T-helper 17 cell (primary cell): Measurements from ENCODE around the gene SLC29A2. TPM values are rescaled to one million over a fixed set of nuclear protein-coding genes. Genes with fewer than 3 reads are reported as not detected.

Source experiments
- ATAC-seq: fragments of 150-1000 bp; cut with Tn5 transposase; 2 replicates; pipeline ENCODE4 v1.10.0; 2021; ENCODE audit warnings: mild to moderate bottlenecking, moderate library complexity
- DNase-seq, 3 donors: peaks; one replicate each; pipeline versions ENCODE4 v3.0.0 to v3.0.0-alpha.2; 2020 to 2021
- H3K9me3 ChIP-seq: one replicate; pipeline ENCODE4 v1.7.0; 2013; ENCODE audit warnings: low read length, mild to moderate bottlenecking; ENCODE audit not compliant: control insufficient read depth, poor library complexity, severe bottlenecking
- H3K27ac Mint-ChIP-seq: one replicate; pipeline ENCODE4 v1.8.0; 2022; ENCODE audit warnings: mild to moderate bottlenecking, moderate library complexity, mixed read lengths
- H3K27me3 Mint-ChIP-seq: one replicate; pipeline ENCODE4 v1.8.0; 2022; ENCODE audit warnings: mixed read lengths
- H3K36me3 Mint-ChIP-seq: one replicate; pipeline ENCODE4 v1.8.0; 2022; ENCODE audit warnings: low read depth, mixed read lengths
- H3K4me1 Mint-ChIP-seq: one replicate; pipeline ENCODE4 v1.8.0; 2022; ENCODE audit warnings: mild to moderate bottlenecking, mixed read lengths
- H3K4me3 Mint-ChIP-seq: one replicate; pipeline ENCODE4 v1.8.0; 2022; ENCODE audit warnings: mild to moderate bottlenecking, moderate library complexity, mixed read lengths
- total RNA-seq, 4 donors: library from RNA in 2 of 4; stranded (reverse) in 2 of 4; gene quantifications; one replicate each; pipeline ENCODE4 v1.2.3 and lab custom pipeline; 2022 to 2026

Gene SLC29A2
- total RNA-seq, 2 donors from 2014 or later, result 5.4 TPM

DNA sequence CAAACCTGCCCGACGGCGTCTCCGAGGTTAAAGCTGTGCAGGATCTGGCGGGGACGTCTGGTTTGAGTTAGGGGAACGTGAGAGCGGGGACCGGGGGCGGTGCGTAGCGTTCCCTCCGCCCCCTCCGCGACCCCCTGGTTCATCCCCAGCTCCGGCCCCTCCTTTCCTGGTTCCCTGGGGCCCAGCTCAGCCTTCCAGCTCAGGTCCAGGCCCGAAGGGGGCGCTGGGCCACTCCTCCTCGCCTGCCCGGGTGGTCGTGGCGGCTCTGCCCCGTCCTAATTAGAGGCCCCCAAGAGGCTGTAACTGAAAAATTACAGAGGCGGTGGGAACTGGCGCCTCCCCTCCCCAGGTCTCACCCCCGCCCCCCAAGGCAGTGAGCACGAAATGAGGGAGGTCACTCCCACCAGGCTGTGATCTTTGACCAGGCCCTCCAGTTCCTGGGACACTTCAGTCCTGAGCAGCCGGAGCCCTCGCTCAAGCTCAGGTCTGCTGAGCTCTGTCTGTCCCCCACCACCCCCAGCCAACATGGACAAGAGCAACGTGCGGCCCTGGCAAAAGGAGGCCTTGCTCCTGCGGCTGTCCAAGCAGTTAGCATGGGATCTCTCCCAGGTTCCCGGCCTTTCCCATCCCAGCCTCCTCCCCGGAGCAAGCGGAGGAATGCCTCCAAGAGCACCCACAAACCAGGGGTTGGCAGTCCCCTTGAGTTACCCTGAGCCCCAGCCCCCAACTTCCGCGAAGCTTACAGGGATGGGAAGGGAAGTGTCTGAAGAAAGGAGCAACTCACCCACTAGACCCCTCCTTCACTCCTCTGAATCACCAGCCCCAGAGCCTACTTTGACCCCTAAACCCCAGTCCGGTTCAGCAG is 58.0 kb downstream of the SLC29A2 start:
- DNase-seq, result no peak
- H3K9me3 ChIP-seq, result no peaks in the 10 kb centered on the region
- Mint-ChIP-seq H3K4me3 (peak overlapping the region; percentile 95), H3K27ac (peak overlapping the region; percentile 88), H3K4me1 (peaks cover 18% of the 10 kb centered on the region), H3K36me3 (no peaks in the 10 kb centered on the region), H3K27me3 (no peaks in the 10 kb centered on the region)
- ATAC-seq, result no peak

DNA sequence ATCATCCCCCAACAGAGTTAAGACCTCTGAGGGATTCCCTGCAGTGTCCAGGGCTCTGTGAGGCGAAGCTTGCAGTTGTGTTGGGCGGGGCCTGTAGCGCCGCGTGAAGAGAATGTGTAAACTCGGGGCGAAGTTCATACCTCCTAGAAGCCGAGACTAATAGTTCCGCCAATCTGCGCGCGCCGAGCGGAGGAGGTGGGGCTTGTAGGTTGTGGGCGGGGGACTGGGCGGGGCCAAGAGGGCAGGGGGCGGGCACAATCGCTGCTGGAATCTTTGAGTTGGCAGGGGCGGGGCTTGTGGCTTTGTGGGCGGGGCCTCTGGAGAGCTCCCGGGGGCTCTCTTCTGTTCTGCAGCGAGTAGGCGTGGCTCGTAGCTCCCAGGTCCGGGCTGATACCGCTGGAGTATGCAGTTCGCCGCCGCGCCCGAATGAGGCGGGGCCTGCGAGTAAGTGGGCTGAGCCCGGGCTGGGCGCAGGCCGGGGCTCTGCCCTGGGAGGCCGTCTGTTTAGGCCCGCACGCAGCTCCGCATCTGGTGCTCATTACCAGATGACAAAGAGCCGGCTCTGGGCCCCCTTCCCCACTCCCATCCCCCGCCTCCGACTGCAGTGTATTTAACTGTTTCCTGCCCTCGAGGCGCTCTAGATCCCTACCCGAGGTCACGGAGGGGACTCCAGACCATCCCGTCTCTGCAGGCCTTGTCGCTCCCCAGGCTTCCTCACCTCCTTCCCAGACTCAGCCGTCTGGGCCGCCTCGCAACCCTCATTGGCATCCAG is 58.8 kb downstream of the SLC29A2 start:
- Mint-ChIP-seq H3K4me1 (peaks cover 15% of the 10 kb centered on the region), H3K27ac (peak overlapping the region; percentile 88), H3K27me3 (no peaks in the 10 kb centered on the region), H3K36me3 (no peaks in the 10 kb centered on the region), H3K4me3 (peak overlapping the region; percentile 95)
- DNase-seq, result peak; percentile 98
- peak; percentile 72 for ATAC-seq
- H3K9me3 ChIP-seq, result no peaks in the 10 kb centered on the region

Other genes with a start within 250 kb of the SLC29A2 start
- 10 to 100 TPM; 55.1 to 58.3 TPM for gene KLC2, start 114.1 kb downstream of the SLC29A2 start, total RNA-seq
- 10 to 100 TPM; 72.8 to 89.1 TPM for gene RAB1B, start 103.1 kb downstream of the SLC29A2 start, total RNA-seq
- 10 to 100 TPM in 1 of 2 donors, 1 to 10 TPM in 1; 9.0 to 14.4 TPM for gene CNIH2, start 93.6 kb downstream of the SLC29A2 start, total RNA-seq
- 10 to 100 TPM; 32.6 to 35.1 TPM for gene YIF1A, start 82.6 kb downstream of the SLC29A2 start, total RNA-seq
- gene TMEM151A, start 79.9 kb downstream of the SLC29A2 start, total RNA-seq, result under 1 TPM; 0.16 to 0.32 TPM
- gene CD248, start 54.7 kb downstream of the SLC29A2 start, total RNA-seq, result not detected
- gene RIN1, start 35.3 kb downstream of the SLC29A2 start, total RNA-seq, result 1 to 10 TPM; 1.9 to 3.4 TPM
- 10 to 100 TPM; 44.3 to 53.9 TPM for gene BRMS1, start 26.7 kb downstream of the SLC29A2 start, total RNA-seq
- 1 to 10 TPM; 2.4 to 2.8 TPM for gene B4GAT1, start 24.1 kb downstream of the SLC29A2 start, total RNA-seq
- gene NPAS4, start 49.3 kb upstream of the SLC29A2 start, total RNA-seq, result not detected
- 10 to 100 TPM; 30.1 to 31.1 TPM for gene MRPL11, start 67.1 kb upstream of the SLC29A2 start, total RNA-seq
- gene PELI3, start 95.1 kb upstream of the SLC29A2 start, total RNA-seq, result 10 to 100 TPM; 11.3 to 13.3 TPM
- gene DPP3, start 108.7 kb upstream of the SLC29A2 start, total RNA-seq, result 10 to 100 TPM; 23.9 to 34.0 TPM
- gene BBS1, start 138.9 kb upstream of the SLC29A2 start, total RNA-seq, result 10 to 100 TPM; 15.2 to 16.4 TPM
- 10 to 100 TPM; 15.2 to 18.1 TPM for gene ZDHHC24, start 174.3 kb upstream of the SLC29A2 start, total RNA-seq
- under 1 TPM in 1 of 2 donors, not detected in 1; 0.30 TPM for gene ACTN3, start 175.1 kb upstream of the SLC29A2 start, total RNA-seq
- gene CTSF, start 196.8 kb upstream of the SLC29A2 start, total RNA-seq, result 10 to 100 TPM; 10.5 to 13.4 TPM
- 1 to 10 TPM in 1 of 2 donors, under 1 TPM in 1; 0.63 to 2.3 TPM for gene CCDC87, start 221.3 kb upstream of the SLC29A2 start, total RNA-seq
- 10 to 100 TPM; 23.1 to 23.4 TPM for gene CCS, start 221.4 kb upstream of the SLC29A2 start, total RNA-seq
- 100 to 1,000 TPM; 286 to 398 TPM for gene RBM14, start 244.9 kb upstream of the SLC29A2 start, total RNA-seq